Spleen (tissue), 11 donors: ENCODE measurements around the gene RPUSD1. TPM values are rescaled to one million over a fixed set of nuclear protein-coding genes. Genes with fewer than 3 reads are reported as not detected.

ENCODE experiments used
- DNase-seq: peaks from one replicate; pipeline ENCODE4 v3.0.0-alpha.2; 2020
- H3K27ac ChIP-seq, 8 donors: fragments of 200-600 bp; sonication (generic) in 7 of 8; 1 replicate in 4 of 8; 2 replicates in 4 of 8; pipeline versions ENCODE4 v1.5.0 to v1.8.0; 2016 to 2021; ENCODE audit warnings: inconsistent platforms in 4 of 8, mild to moderate bottlenecking in 4 of 8, moderate library complexity in 1 of 8
- H3K27me3 ChIP-seq, 7 donors: fragments of 200-600 bp; sonication (generic) in 6 of 7; replicated peaks in 1 of 7; 1 replicate in 4 of 7; 2 replicates in 3 of 7; pipeline versions ENCODE4 v1.5.0 to v1.8.0; 2016 to 2021; ENCODE audit warnings: inconsistent platforms in 3 of 7, mild to moderate bottlenecking in 1 of 7
- H3K36me3 ChIP-seq, 6 donors: fragments of 200-600 bp; sonication (generic) in 5 of 6; 1 replicate in 4 of 6; 2 replicates in 2 of 6; pipeline versions ENCODE4 v1.5.0 to v1.8.0; 2016 to 2021; ENCODE audit warnings: inconsistent platforms in 2 of 6
- H3K4me1 ChIP-seq, 6 donors: fragments of 200-600 bp; sonication (generic) in 5 of 6; 1 replicate in 3 of 6; 2 replicates in 3 of 6; pipeline versions ENCODE4 v1.5.0 to v1.8.0; 2016 to 2021; ENCODE audit warnings: inconsistent platforms in 3 of 6
- H3K4me3 ChIP-seq, 8 donors: fragments of 200-600 bp; sonication (generic) in 7 of 8; 1 replicate in 4 of 8; 2 replicates in 4 of 8; pipeline versions ENCODE4 v1.5.0 to v1.8.0; 2016 to 2021; ENCODE audit warnings: inconsistent platforms in 4 of 8, mild to moderate bottlenecking in 4 of 8, moderate library complexity in 2 of 8
- H3K9me3 ChIP-seq, 8 donors: fragments of 200-600 bp; sonication (generic) in 7 of 8; 1 replicate in 4 of 8; 2 replicates in 4 of 8; pipeline versions ENCODE4 v1.5.0 to v1.8.0; 2016 to 2021; ENCODE audit warnings: inconsistent platforms in 4 of 8
- CTCF ChIP-seq, 11 experiments: fragments of 200-600 bp in 7 of 11; fragments of 450-650 bp in 4 of 11; sonication (generic) in 4 of 11; IDR thresholded peaks in 8 of 11; conservative IDR thresholded peaks in 3 of 11; 1 replicate in 7 of 11; 2 replicates in 4 of 11; pipeline versions ENCODE4 v1.4.0 to v1.8.0; 2016 to 2021; ENCODE audit warnings: antibody characterized with exemption in 11 of 11, inconsistent platforms in 4 of 11, mild to moderate bottlenecking in 1 of 11
- POLR2A ChIP-seq, 3 donors: fragments of 450-650 bp; IDR thresholded peaks; one replicate each; pipeline ENCODE4 v1.5.1; 2017; ENCODE audit warnings: antibody characterized with exemption in 3 of 3, mild to moderate bottlenecking in 1 of 3
- POLR2AphosphoS5 ChIP-seq, 3 donors: sonication (generic); formaldehyde crosslinking; IDR thresholded peaks; one replicate each; pipeline ENCODE4 v1.5.1; 2017; ENCODE audit warnings: antibody characterized with exemption in 3 of 3
- WGBS, 5 donors: extraction: QIAGEN DNeasy Blood & Tissue Kit in 3 of 5; methylation state at CpG; one replicate each; pipeline versions ENCODE4 v1.1.5 to v1.1.7; 2013 to 2018; 5-methylcytosine and 5-hydroxymethylcytosine counted together
- intact Hi-C: fragments of 100-400 bp; cut with DNase I; formaldehyde crosslinking; loops from one replicate; pipeline ENCODE4 v1.15.0; 2023; ENCODE audit warnings: low total_unique reads
- polyA plus RNA-seq, 3 donors: library from polyadenylated mRNA; stranded (reverse); fragments of 200-250 nt; gene quantifications; one replicate each; pipeline ENCODE4 v1.2.1, GENCODE V29; 2013
- total RNA-seq, 7 donors: library from RNA; depleted of rRNA in 3 of 7; stranded (reverse); fragments of >200 nt in 3 of 7; fragmentation: NEBNext Ultra II Directional in 4 of 7; extraction: Animal tissue kit (Norgen Biotek cat#: 25700) in 4 of 7; gene quantifications; one replicate each; pipeline versions ENCODE4 v1.1.0 to v1.2.1, GENCODE V29; 2016 to 2021
- donor health status: healthy with polysubstance abuse.
- donor health status: DM: no; HTN: no; CAD: no; lungs with moderate emphysema.
- donor health status: DM: no; HTN: no; CAD: no.
- donor health status: Bipolar disorder and iron deficiency.
- donor health status: healthy.
- donor health status: DM: no; HTN: no; CAD: no.
- donor health status: DM: yes; HTN: yes; CAD: no.

Gene RPUSD1
- total and polyA plus RNA-seq, 10 donors = 17.9 to 34.2 (median 21.7) TPM

GRCh38 chr16:766820-767640, 21.2 kb downstream of the RPUSD1 start:
- Histone ChIP-seq H3K4me1 (no peaks in the 10 kb centered on the region), H3K27me3 (peaks cover 0 to 75% (median 15%) of the 10 kb centered on the region in 7 donors), H3K27ac (no peak overlapping the region), H3K4me3 (no peak overlapping the region), H3K9me3 (no peaks in the 10 kb centered on the region), H3K36me3 (no peaks in the 10 kb centered on the region)
- no peak for DNase-seq
- WGBS, 5 donors = 66 to 88% (median 76%) methylated on average over 10 to 38 of the region's 48 CpGs
- TF ChIP-seq POLR2A (IDR thresholded peaks at IDR 0.05) = no peak
- TF ChIP-seq POLR2AphosphoS5 (IDR thresholded peaks at IDR 0.05) = no peak
- TF ChIP-seq CTCF (IDR thresholded peaks at IDR 0.05 in 8 of 11, conservative IDR thresholded peaks at IDR 0.05 in 3 of 11) = no peak
- intact Hi-C loops = no loop called here

- no peak for DNase-seq
- Histone ChIP-seq H3K4me1 (no peaks in the 10 kb centered on the region), H3K36me3 (no peaks in the 10 kb centered on the region), H3K27ac (no peak overlapping the region), H3K9me3 (no peaks in the 10 kb centered on the region), H3K4me3 (no peak overlapping the region), H3K27me3 (peaks cover 0 to 83% (median 18%) of the 10 kb centered on the region in 7 donors)
- intact Hi-C loops = no loop called here
- WGBS, 5 donors = 82 to 91% (median 86%) methylated on average over 22 to 29 of the region's 29 CpGs
- TF ChIP-seq POLR2AphosphoS5 (IDR thresholded peaks at IDR 0.05) = no peak
- no peak for TF ChIP-seq CTCF (IDR thresholded peaks at IDR 0.05 in 8 of 11, conservative IDR thresholded peaks at IDR 0.05 in 3 of 11)
- no peak for TF ChIP-seq POLR2A (IDR thresholded peaks at IDR 0.05)
Observed at GRCh38 chr16:766008-766819, 22.0 kb downstream of the RPUSD1 start.

- H3K27ac ChIP-seq = no peak overlapping the region
- no peak for TF ChIP-seq POLR2A (IDR thresholded peaks at IDR 0.05)
- H3K36me3 ChIP-seq = no peaks in the 10 kb centered on the region
- H3K27me3 ChIP-seq = peaks cover 0 to 85% (median 18%) of the 10 kb centered on the region in 7 donors
- peak; percentile 73 for DNase-seq
- WGBS, 5 donors = 90 to 98% (median 91%) methylated on average over 20 to 29 of the region's 29 CpGs
- no peaks in the 10 kb centered on the region for H3K9me3 ChIP-seq
- intact Hi-C loops = no loop called here
- no peak overlapping the region for H3K4me3 ChIP-seq
- no peaks in the 10 kb centered on the region for H3K4me1 ChIP-seq
Observed at GRCh38 chr16:765488-765865, 22.7 kb downstream of the RPUSD1 start.

- Histone ChIP-seq H3K4me1 (no peaks in the 10 kb centered on the region), H3K27ac (no peak overlapping the region), H3K36me3 (no peaks in the 10 kb centered on the region), H3K27me3 (peaks cover 0 to 85% (median 18%) of the 10 kb centered on the region in 7 donors), H3K9me3 (no peaks in the 10 kb centered on the region), H3K4me3 (no peak overlapping the region)
- DNase-seq = no peak
- no peak for TF ChIP-seq POLR2A (IDR thresholded peaks at IDR 0.05)
- TF ChIP-seq POLR2AphosphoS5 (IDR thresholded peaks at IDR 0.05) = no peak
- TF ChIP-seq CTCF (IDR thresholded peaks at IDR 0.05 in 8 of 11, conservative IDR thresholded peaks at IDR 0.05 in 3 of 11) = no peak
- 80 to 94% (median 88%) methylated on average over 14 to 38 of the region's 38 CpGs for WGBS, 5 donors
- intact Hi-C loops = no loop called here
Observed at GRCh38 chr16:764848-765487, 23.2 kb downstream of the RPUSD1 start.
